Smooth muscle cell (in vitro differentiated cells): Measurements from ENCODE around the gene ACVRL1. TPM values are rescaled to one million over a fixed set of nuclear protein-coding genes. Genes with fewer than 3 reads are reported as not detected.

Experiments
- DNase-seq: peaks from one replicate; lab custom pipeline; 2025; ENCODE audit not compliant: unreplicated experiment; lab: John Stamatoyannopoulos, UW
- H2AFZ ChIP-seq: fragments of 200-600 bp; sonication (generic); 2 replicates; pipeline ENCODE4 v1.6.0; 2016; ENCODE audit warnings: antibody characterized with exemption, low read depth, mild to moderate bottlenecking
- H3F3A ChIP-seq: fragments of 200-600 bp; sonication (generic); 2 replicates; pipeline ENCODE4 v1.6.0; 2017; ENCODE audit warnings: antibody characterized with exemption, low read depth
- H3K27ac ChIP-seq: fragments of 200-600 bp; sonication (generic); 2 replicates; pipeline ENCODE4 v1.5.1; 2016; ENCODE audit warnings: low read depth, mild to moderate bottlenecking
- H3K27me3 ChIP-seq: fragments of 200-600 bp; sonication (generic); 2 replicates; pipeline ENCODE4 v1.6.1; 2016; ENCODE audit warnings: low read depth, mild to moderate bottlenecking
- H3K36me3 ChIP-seq: fragments of 200-600 bp; sonication (generic); 2 replicates; pipeline ENCODE4 v1.5.1; 2016; ENCODE audit warnings: low read depth
- H3K4me1 ChIP-seq: fragments of 200-600 bp; sonication (generic); 2 replicates; pipeline ENCODE4 v1.5.1; 2016; ENCODE audit warnings: low read depth
- H3K4me2 ChIP-seq: fragments of 200-600 bp; sonication (generic); 2 replicates; pipeline ENCODE4 v1.6.0; 2016; ENCODE audit warnings: mild to moderate bottlenecking
- H3K4me3 ChIP-seq: fragments of 200-600 bp; sonication (generic); 2 replicates; pipeline ENCODE4 v1.5.1; 2016; ENCODE audit warnings: mild to moderate bottlenecking
- H3K79me2 ChIP-seq: fragments of 200-600 bp; sonication (generic); 2 replicates; pipeline ENCODE4 v1.6.0; 2016; ENCODE audit warnings: low read depth, mild to moderate bottlenecking
- H3K9ac ChIP-seq: fragments of 200-600 bp; sonication (generic); 2 replicates; pipeline ENCODE4 v1.6.0; 2016; ENCODE audit warnings: low read depth
- H3K9me3 ChIP-seq: fragments of 200-600 bp; sonication (generic); replicated peaks from 2 replicates; pipeline ENCODE4 v1.5.1; 2016; ENCODE audit warnings: low read depth
- H4K20me1 ChIP-seq: fragments of 200-600 bp; sonication (generic); 2 replicates; pipeline ENCODE4 v1.6.0; 2016; ENCODE audit warnings: low read depth
- CTCF ChIP-seq: fragments of 200-600 bp; sonication (generic); IDR thresholded peaks from 2 replicates; pipeline ENCODE4 v1.5.1; 2017; ENCODE audit warnings: borderline replicate concordance, mild to moderate bottlenecking, antibody characterized with exemption; ENCODE audit not compliant: insufficient read depth, poor library complexity, severe bottlenecking
- WGBS: methylation state at CpG from one replicate; pipeline ENCODE4 v1.1.7; 2016; ENCODE audit warnings: low lambda C conversion rate; 5-methylcytosine and 5-hydroxymethylcytosine counted together
- polyA plus RNA-seq: library from polyadenylated mRNA; unstranded; fragments of >200 nt; fragmentation: Nextera tagmentation; extraction: Ambion mirVana; gene quantifications from 2 replicates; pipeline ENCODE4 v1.2.1, GENCODE V29; 2016
- total RNA-seq: library from RNA; depleted of rRNA; stranded (reverse); fragments of >200 nt; gene quantifications from 2 replicates; pipeline ENCODE4 v1.2.3, GENCODE V29; 2014

The ACVRL1 gene
- total and polyA plus RNA-seq, 2 experiments from 2014 or later = 8.4 to 10.4 TPM

- no peak for TF ChIP-seq CTCF
- H3K79me2 ChIP-seq = no peaks in the 10 kb centered on the region
- H3K27ac ChIP-seq = no peak overlapping the region
- H3K9ac ChIP-seq = no peak overlapping the region
- no peak overlapping the region for H2AFZ ChIP-seq
- 39% methylated on average over 7 of the region's 7 CpGs for WGBS
- peak overlapping the region; percentile 98 for H3K4me2 ChIP-seq
- H3K4me3 ChIP-seq = no peak overlapping the region
- no peaks in the 10 kb centered on the region for H3K9me3 ChIP-seq
- H3K4me1 ChIP-seq = peaks cover 54% of the 10 kb centered on the region
- no peaks in the 10 kb centered on the region for H3K27me3 ChIP-seq
- peaks cover 21% of the 10 kb centered on the region for H3F3A ChIP-seq
- no peaks in the 10 kb centered on the region for H4K20me1 ChIP-seq
- DNase-seq = no peak
- no peaks in the 10 kb centered on the region for H3K36me3 ChIP-seq
These were observed 41.5 kb upstream of the ACVRL1 start for GRCh38 chr12:51865757-51866270.

- Histone ChIP-seq H3K4me1 (peaks cover 54% of the 10 kb centered on the region), H3K79me2 (no peaks in the 10 kb centered on the region), H3K9ac (no peak overlapping the region), H4K20me1 (no peaks in the 10 kb centered on the region), H3K4me3 (no peak overlapping the region), H3F3A (peaks cover 21% of the 10 kb centered on the region), H3K36me3 (no peaks in the 10 kb centered on the region), H3K4me2 (no peak overlapping the region), H3K9me3 (no peaks in the 10 kb centered on the region), H2AFZ (no peak overlapping the region), H3K27me3 (no peaks in the 10 kb centered on the region), H3K27ac (no peak overlapping the region)
- no peak for DNase-seq
- 73% methylated on average over 4 of the region's 4 CpGs for WGBS
- no peak for TF ChIP-seq CTCF
These were observed 41.0 kb upstream of the ACVRL1 start for GRCh38 chr12:51866324-51866723.

- Histone ChIP-seq H3F3A (peaks cover 21% of the 10 kb centered on the region), H3K4me3 (no peak overlapping the region), H3K9me3 (no peaks in the 10 kb centered on the region), H3K4me1 (peaks cover 54% of the 10 kb centered on the region), H4K20me1 (no peaks in the 10 kb centered on the region), H3K27me3 (no peaks in the 10 kb centered on the region), H3K36me3 (no peaks in the 10 kb centered on the region), H2AFZ (no peak overlapping the region), H3K79me2 (no peaks in the 10 kb centered on the region), H3K27ac (no peak overlapping the region), H3K4me2 (no peak overlapping the region), H3K9ac (no peak overlapping the region)
- TF ChIP-seq CTCF = no peak
- DNase-seq = no peak
- WGBS = 76% methylated on average over 8 of the region's 8 CpGs
These were observed 40.5 kb upstream of the ACVRL1 start for GRCh38 chr12:51866762-51867161.

- no peak for TF ChIP-seq CTCF
- H3K79me2 ChIP-seq = no peaks in the 10 kb centered on the region
- no peak for DNase-seq
- no peak overlapping the region for H3K4me2 ChIP-seq
- H3K27ac ChIP-seq = no peak overlapping the region
- no peak overlapping the region for H3K9ac ChIP-seq
- no peaks in the 10 kb centered on the region for H4K20me1 ChIP-seq
- no peaks in the 10 kb centered on the region for H3K36me3 ChIP-seq
- no peak overlapping the region for H2AFZ ChIP-seq
- no peaks in the 10 kb centered on the region for H3K9me3 ChIP-seq
- peaks cover 54% of the 10 kb centered on the region for H3K4me1 ChIP-seq
- peaks cover 21% of the 10 kb centered on the region for H3F3A ChIP-seq
- no peak overlapping the region for H3K4me3 ChIP-seq
- no peaks in the 10 kb centered on the region for H3K27me3 ChIP-seq
These were observed 39.9 kb upstream of the ACVRL1 start for GRCh38 chr12:51867371-51867770.
